SK-N-SH treated with all-trans-retinoic acid at 6 μM for 48 hours (cell line): Measurements from ENCODE around the gene PRAMEF26.
"Not testable (repeated sequence)": the region's sequence is repeated elsewhere in the genome, so short reads cannot be mapped to it uniquely, and the experiment has no call there.

ENCODE experiments used
- ARNTL ChIP-seq: fragments of 450-650 bp; formaldehyde crosslinking; IDR thresholded peaks from 2 replicates; pipeline ENCODE4 v1.5.0; 2020; ENCODE audit warnings: low read depth, mild to moderate bottlenecking, moderate library complexity, borderline replicate concordance
- CREB5 ChIP-seq: fragments of 250-450 bp; sonication (Bioruptor Pico); IDR thresholded peaks from 2 replicates; pipeline ENCODE4 v1.5.1; 2020; ENCODE audit warnings: low read depth, mild to moderate bottlenecking, moderate library complexity
- GLIS3 ChIP-seq: fragments of 250-450 bp; sonication (Bioruptor Pico); IDR thresholded peaks from 2 replicates; pipeline ENCODE4 v1.5.0; 2020; ENCODE audit warnings: mild to moderate bottlenecking, moderate library complexity
- OSR1 ChIP-seq: fragments of 250-450 bp; sonication (Bioruptor Pico); IDR thresholded peaks from 2 replicates; pipeline ENCODE4 v1.8.0; 2022; ENCODE audit warnings: moderate library complexity, mild to moderate bottlenecking, inconsistent platforms
- PATZ1 ChIP-seq: fragments of 250-450 bp; sonication (Bioruptor Pico); IDR thresholded peaks from 2 replicates; pipeline ENCODE4 v1.8.0; 2020; ENCODE audit warnings: mild to moderate bottlenecking, moderate library complexity, borderline replicate concordance
- RARB ChIP-seq: fragments of 250-450 bp; sonication (Bioruptor Pico); IDR thresholded peaks from 2 replicates; pipeline ENCODE4 v1.8.0; 2021; ENCODE audit warnings: mild to moderate bottlenecking, moderate library complexity
- TSHZ2 ChIP-seq: fragments of 250-450 bp; sonication (Bioruptor Pico); IDR thresholded peaks from 2 replicates; pipeline ENCODE4 v1.5.0; 2020; ENCODE audit warnings: mild to moderate bottlenecking, moderate library complexity
- ZFP3 ChIP-seq: fragments of 250-450 bp; sonication (Bioruptor Pico); IDR thresholded peaks from 2 replicates; pipeline ENCODE4 v1.5.0; 2020; ENCODE audit warnings: mild to moderate bottlenecking, moderate library complexity
- ZFP30 ChIP-seq: fragments of 450-650 bp; formaldehyde crosslinking; IDR thresholded peaks from 2 replicates; pipeline ENCODE4 v1.5.0; 2022; ENCODE audit warnings: mild to moderate bottlenecking, moderate library complexity
- ZNF565 ChIP-seq: fragments of 450-650 bp; formaldehyde crosslinking; conservative IDR thresholded peaks from 2 replicates; pipeline ENCODE4 v1.5.0; 2020; ENCODE audit warnings: low read depth, mild to moderate bottlenecking, moderate library complexity

- TF ChIP-seq ZFP30 (CRISPR knock-in tag); ZFP3 (CRISPR knock-in tag); CREB5 (CRISPR knock-in tag); OSR1; PATZ1 (CRISPR knock-in tag); GLIS3 (CRISPR knock-in tag); ZNF565 (CRISPR knock-in tag); ARNTL; TSHZ2 (CRISPR knock-in tag); RARB (CRISPR knock-in tag): not testable (repeated sequence)
These were observed at the start of gene PRAMEF26 for GRCh38 chr1:13155909-13156308.
